NCI-H2081 (cell line): ENCODE measurements around the gene CEL.
"Not testable (repeated sequence)": the region's sequence is repeated elsewhere in the genome, so short reads cannot be mapped to it uniquely, and the experiment has no call there.

Experiments used
- DNase-seq, 2 experiments: peaks; one replicate each; lab custom pipeline; 2025; lab: John Stamatoyannopoulos, UW

CEL gene

DNA sequence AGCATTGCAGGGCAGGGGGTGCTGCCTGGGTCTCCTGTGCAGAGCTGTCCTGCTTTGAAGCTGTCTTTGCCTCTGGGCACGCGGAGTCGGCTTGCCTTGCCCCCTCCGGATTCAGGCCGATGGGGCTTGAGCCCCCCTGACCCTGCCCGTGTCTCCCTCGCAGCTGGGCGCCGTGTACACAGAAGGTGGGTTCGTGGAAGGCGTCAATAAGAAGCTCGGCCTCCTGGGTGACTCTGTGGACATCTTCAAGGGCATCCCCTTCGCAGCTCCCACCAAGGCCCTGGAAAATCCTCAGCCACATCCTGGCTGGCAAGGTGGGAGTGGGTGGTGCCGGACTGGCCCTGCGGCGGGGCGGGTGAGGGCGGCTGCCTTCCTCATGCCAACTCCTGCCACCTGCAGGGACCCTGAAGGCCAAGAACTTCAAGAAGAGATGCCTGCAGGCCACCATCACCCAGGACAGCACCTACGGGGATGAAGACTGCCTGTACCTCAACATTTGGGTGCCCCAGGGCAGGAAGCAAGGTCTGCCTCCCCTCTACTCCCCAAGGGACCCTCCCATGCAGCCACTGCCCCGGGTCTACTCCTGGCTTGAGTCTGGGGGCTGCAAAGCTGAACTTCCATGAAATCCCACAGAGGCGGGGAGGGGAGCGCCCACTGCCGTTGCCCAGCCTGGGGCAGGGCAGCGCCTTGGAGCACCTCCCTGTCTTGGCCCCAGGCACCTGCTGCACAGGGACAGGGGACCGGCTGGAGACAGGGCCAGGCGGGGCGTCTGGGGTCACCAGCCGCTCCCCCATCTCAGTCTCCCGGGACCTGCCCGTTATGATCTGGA lies 2.7 kb downstream of the CEL start:
- DNase-seq: no peak

DNA sequence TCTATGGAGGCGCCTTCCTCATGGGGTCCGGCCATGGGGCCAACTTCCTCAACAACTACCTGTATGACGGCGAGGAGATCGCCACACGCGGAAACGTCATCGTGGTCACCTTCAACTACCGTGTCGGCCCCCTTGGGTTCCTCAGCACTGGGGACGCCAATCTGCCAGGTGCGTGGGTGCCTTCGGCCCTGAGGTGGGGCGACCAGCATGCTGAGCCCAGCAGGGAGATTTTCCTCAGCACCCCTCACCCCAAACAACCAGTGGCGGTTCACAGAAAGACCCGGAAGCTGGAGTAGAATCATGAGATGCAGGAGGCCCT lies 3.2 kb downstream of the CEL start:
- no peak for DNase-seq

DNA sequence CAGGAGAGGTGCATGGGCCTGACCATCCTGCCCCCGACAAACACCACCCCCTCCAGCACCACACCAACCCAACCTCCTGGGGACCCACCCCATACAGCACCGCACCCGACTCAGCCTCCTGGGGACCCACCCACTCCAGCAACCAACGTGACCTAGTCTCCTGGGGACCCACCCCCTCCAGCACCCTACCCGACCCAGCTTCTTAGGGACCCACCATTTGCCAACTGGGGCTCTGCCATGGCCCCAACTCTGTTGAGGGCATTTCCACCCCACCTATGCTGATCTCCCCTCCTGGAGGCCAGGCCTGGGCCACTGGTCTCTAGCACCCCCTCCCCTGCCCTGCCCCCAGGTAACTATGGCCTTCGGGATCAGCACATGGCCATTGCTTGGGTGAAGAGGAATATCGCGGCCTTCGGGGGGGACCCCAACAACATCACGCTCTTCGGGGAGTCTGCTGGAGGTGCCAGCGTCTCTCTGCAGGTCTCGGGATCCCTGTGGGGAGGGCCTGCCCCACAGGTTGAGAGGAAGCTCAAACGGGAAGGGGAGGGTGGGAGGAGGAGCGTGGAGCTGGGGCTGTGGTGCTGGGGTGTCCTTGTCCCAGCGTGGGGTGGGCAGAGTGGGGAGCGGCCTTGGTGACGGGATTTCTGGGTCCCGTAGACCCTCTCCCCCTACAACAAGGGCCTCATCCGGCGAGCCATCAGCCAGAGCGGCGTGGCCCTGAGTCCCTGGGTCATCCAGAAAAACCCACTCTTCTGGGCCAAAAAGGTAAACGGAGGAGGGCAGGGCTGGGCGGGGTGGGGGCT lies 4.6 kb downstream of the CEL start:
- no peak for DNase-seq

DNA sequence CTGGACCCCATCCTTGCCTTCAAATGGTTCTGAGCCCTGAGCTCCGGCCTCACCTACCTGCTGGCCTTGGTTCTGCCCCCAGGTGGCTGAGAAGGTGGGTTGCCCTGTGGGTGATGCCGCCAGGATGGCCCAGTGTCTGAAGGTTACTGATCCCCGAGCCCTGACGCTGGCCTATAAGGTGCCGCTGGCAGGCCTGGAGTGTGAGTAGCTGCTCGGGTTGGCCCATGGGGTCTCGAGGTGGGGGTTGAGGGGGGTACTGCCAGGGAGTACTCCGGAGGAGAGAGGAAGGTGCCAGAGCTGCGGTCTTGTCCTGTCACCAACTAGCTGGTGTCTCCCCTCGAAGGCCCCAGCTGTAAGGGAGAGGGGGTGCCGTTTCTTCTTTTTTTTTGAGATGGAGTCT lies 5.2 kb downstream of the CEL start:
- DNase-seq: no peak

DNA sequence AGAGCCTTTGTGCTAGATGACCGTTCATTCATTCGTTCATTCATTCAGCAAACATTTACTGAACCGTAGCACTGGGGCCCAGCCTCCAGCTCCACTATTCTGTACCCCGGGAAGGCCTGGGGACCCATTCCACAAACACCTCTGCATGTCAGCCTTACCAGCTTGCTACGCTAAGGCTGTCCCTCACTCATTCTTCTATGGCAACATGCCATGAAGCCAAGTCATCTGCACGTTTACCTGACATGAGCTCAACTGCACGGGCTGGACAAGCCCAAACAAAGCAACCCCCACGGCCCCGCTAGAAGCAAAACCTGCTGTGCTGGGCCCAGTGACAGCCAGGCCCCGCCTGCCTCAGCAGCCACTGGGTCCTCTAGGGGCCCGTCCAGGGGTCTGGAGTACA lies 6.0 kb downstream of the CEL start:
- no peak for DNase-seq

DNA sequence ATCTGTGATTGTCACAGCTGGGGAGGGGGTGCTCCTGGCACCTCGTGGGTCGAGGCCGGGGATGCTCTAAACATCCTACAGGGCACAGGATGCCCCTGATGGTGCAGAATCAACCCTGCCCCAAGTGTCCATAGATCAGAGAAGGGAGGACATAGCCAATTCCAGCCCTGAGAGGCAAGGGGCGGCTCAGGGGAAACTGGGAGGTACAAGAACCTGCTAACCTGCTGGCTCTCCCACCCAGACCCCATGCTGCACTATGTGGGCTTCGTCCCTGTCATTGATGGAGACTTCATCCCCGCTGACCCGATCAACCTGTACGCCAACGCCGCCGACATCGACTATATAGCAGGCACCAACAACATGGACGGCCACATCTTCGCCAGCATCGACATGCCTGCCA lies 6.7 kb downstream of the CEL start:
- not testable (repeated sequence) for DNase-seq

DNA sequence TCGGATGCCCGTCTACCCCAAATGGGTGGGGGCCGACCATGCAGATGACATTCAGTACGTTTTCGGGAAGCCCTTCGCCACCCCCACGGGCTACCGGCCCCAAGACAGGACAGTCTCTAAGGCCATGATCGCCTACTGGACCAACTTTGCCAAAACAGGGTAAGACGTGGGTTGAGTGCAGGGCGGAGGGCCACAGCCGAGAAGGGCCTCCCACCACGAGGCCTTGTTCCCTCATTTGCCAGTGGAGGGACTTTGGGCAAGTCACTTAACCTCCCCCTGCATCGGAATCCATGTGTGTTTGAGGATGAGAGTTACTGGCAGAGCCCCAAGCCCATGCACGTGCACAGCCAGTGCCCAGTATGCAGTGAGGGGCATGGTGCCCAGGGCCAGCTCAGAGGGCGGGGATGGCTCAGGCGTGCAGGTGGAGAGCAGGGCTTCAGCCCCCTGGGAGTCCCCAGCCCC lies 8.8 kb downstream of the CEL start:
- not testable (repeated sequence) for DNase-seq

DNA sequence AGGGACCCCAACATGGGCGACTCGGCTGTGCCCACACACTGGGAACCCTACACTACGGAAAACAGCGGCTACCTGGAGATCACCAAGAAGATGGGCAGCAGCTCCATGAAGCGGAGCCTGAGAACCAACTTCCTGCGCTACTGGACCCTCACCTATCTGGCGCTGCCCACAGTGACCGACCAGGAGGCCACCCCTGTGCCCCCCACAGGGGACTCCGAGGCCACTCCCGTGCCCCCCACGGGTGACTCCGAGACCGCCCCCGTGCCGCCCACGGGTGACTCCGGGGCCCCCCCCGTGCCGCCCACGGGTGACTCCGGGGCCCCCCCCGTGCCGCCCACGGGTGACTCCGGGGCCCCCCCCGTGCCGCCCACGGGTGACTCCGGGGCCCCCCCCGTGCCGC lies 9.2 kb downstream of the CEL start:
- not testable (repeated sequence) for DNase-seq

DNA sequence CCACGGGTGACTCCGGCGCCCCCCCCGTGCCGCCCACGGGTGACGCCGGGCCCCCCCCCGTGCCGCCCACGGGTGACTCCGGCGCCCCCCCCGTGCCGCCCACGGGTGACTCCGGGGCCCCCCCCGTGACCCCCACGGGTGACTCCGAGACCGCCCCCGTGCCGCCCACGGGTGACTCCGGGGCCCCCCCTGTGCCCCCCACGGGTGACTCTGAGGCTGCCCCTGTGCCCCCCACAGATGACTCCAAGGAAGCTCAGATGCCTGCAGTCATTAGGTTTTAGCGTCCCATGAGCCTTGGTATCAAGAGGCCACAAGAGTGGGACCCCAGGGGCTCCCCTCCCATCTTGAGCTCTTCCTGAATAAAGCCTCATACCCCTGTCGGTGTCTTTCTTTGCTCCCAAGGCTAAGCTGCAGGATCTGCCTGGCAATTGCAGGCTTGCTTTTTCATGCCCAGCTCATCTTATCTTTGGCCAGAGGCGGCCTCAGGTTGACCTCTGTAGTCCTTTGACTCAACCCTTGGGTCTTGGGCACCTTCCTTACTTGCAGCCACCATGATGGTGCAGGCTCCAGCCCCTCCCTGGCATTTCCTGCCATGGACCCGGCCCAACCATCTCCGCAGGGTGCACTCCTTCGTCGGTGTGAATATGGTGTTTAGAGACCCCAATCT lies 9.8 kb downstream of the CEL start:
- DNase-seq: no peak

DNA sequence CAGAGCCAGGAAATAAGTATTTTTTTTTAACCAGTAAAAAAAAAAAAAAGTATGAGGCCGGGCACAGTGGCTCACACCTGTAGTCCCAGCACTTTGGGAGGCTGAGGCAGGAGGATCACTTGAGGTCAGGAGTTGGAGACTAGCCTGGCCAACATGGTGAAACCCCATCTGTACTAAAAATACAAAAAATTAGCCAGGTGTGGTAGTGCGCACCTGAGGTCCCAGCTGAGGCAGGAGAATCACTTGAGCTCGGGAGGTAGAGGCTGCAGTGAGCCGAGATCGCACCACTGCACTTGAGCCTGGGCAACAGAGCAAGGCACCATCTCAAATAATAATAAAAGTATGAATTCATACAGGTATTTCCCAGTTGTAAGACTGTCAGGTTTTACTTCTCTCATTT lies 10.4 kb downstream of the CEL start:
- DNase-seq: not testable (repeated sequence)

DNA sequence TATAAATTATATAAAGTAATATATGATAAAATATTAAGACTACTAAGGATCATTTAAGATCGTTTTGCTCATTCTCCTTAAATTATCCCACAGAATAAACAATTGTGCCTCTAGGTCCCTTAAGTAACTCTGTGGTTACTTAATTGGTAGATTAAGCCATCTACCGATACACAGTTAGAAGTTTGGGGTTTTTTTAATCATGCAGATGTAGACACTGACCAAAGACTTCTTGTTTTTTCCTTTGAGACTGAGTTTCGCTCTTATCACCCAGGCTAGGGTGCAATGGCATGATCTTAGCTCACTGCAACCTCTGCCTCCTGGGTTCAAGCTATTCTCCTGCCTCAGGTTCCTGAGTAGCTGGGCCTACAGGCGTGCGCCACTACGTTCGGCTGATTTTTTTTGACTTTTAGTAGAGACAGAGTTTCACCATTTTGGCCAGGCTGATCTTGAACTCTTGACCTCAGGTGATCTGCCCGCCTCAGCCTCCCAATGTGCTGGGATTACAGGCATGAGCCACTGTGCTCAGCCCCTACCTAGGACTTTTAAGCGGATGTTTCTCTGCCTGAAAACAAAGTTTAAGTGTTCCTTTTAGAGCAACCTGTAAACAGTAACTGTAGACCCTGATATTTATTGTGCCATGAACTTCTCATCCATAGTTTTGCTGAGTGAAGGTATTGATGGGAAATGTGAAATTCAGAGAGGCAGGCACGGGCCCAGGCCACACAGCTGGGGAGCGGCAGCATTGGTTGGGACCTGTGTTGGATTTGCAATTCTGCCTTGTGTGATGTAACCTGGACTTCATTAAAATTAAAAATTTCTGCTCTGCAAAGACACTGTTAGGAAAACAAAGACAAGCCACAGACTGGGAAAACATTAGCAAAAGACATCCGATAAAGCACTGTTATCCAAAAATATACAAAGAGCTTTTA lies 11.6 kb downstream of the CEL start:
- no peak for DNase-seq

DNA sequence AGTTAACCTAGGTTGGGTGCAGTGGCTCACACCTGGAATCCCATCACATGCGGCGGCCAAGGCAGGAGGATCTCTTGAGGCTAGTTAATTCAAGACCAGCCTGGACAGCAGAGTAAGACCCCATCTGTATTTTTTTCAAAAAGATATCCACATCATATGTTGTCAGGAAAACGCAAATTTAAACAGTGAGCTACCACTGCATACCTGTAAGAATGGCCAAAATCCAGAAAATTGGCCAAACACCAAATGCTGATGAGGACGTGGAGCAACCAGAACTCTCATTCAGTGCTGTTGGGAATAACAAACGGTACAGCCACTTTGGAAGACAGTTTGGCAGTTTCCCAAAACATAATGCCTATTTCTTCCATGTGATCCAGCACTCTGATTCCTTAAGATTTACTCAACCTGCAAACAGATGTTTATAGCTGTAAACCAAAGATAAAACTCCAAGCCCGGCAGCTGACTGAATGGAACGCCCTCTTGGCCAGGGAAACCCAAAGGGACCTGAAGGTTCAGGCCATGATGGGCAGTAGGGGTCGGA lies 12.4 kb downstream of the CEL start:
- no peak for DNase-seq

DNA sequence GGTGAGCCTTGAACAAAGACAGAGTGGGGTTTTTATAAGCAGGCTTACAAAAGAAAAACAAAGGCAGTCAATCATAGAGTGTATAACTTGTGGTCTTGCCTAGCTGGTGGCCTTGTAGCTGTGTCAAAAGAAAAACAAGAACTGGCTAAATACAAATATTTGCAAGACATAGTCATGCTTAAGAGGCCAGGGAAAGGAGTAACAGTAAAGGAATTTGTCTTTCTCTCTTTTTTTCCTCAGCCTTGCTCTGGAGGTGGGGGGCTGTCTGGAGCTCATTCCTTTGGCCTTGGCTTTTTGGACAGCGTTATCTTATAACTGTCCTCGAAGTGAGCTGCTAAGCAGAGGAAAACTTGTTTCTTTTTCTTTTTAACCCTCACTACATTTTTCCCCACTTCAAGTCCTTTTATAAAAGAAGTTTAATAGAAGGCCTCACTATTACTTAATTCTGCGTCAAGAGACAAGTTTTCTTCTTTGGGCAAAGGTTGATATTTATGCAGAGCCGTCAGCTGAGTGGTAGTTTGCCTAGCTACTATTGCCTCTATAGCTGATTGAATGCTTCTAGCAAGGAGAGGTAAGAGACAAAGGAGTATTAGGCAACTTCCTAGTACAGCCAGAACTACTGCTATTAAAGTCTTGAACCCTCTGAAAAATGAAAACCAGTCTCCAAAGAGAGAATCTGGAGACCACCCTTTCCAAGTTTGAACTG lies 14.3 kb downstream of the CEL start:
- DNase-seq: no peak

DNA sequence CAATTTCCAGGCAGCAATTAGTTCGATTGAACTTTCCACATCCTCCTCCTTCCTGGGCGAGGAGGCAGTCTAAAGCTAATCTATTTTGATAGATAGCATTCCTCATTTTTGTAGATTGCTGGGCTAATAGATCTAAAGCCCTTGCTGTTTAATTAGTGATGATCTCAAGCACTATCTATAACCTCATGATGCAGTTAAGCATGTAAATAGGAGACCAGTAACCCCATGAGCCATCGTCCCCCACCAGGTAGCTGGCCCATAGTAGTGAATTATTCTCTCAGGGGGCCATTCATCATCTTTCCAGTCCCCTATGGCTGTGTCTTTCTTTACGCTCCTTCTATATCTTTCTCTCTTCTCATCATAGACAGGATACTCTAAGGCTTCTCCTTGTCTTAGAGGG lies 14.9 kb downstream of the CEL start:
- DNase-seq: no peak

DNA sequence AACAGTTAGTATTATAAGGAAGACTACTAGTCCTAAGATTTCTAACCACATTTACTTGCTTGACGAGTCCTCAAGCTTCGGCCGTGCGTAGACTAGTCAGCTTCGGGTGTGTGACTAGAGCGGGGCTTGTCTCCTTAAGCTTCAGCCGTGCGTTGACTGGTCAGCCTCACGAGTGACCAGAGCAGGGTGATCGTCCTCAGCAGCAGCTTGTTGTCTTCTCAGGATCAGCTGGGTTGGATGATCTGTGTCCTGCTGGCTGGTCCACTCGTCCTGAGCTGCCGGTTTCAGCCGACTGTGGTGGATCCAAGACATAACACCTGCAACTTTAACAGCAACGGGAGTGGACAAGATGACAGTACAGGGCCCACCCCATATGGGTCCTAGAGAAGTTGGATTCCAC lies 16.7 kb downstream of the CEL start:
- no peak for DNase-seq

DNA sequence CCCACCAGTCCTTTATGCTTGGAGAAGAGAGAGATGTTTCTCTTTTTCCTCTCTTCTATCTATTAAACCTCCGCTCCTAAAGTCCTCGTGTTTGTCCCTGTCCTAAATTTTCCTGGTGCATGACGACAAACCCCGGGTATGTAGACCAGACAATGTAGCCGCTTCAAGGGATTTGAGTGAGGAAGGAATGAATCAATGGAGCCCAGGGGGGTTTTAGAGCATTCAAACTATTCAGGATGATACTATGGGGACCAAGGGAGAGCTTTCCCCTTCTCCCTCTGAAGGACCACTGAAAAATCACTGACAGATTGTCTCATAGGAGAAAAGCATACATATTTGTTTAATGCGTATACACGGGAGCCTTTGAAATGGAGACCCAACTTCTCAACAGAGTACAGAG lies 18.4 kb downstream of the CEL start:
- DNase-seq: no peak

DNA sequence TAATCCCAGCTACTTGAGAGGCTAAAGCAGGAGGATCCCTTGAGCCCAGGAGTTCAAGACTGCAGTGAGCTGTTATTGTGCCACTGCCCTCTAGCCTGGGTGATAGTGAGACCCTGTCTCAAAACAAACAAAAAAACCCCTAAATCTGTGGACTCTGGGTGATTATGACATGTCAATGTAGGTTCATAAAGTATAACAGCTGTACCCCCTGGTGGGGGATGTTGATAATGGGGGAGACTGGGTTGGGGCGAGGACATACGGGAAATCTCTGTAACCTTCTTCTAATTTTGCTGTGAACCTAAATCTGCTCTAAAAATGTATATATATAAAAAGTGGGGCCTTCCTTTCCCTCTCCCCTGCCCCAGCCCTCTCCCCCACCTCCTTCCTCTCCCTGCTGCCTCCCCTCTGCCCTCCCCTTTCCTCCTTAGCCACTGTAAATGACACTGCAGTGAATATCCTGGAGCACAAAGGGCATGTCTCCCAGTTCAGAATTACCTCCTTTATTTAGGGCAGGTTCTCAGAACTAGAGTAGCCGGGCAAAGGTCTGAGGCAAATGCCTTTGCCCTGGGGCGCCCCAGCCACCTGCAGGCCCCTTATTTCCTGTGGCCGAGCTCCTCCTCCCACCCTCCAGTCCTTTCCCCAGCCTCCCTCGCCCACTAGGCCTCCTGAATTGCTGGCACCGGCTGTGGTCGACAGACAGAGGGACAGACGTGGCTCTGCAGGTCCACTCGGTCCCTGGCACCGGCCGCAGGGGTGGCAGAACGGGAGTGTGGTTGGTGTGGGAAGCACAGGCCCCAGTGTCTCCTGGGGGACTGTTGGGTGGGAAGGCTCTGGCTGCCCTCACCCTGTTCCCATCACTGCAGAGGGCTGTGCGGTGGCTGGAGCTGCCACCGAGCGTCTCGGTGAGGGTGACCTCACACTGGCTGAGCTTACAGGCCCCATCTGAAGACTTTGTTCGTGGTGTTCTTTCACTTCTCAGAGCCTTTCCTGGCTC lies 19.3 kb downstream of the CEL start:
- not testable (repeated sequence) for DNase-seq

DNA sequence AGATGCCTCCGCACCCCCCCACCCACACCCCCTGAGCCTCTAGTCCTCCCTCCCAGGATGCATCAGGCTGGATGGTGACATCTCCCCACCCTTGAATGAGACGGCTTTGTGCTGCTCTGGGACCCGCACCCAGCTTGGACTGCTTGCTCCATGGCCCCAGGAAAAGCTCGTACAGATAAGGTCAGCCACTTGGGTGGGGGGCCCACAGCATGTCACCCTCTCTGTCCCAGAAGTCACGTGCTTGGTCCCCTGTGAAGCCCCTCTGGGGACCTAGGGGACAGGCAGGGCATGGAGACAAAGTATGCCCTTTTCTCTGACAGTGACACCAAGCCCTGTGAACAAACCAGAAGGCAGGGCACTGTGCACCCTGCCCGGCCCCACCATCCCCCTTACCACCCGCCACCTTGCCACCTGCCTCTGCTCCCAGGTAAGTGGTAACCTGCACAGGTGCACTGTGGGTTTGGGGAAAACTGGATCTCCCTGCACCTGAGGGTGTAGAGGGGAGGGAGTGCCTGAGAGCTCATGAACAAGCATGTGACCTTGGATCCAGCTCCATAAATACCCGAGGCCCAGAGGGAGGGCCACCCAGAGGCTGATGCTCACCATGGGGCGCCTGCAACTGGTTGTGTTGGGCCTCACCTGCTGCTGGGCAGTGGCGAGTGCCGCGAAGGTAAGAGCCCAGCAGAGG lies 20.3 kb downstream of the CEL start:
- DNase-seq: not testable (repeated sequence)

DNA sequence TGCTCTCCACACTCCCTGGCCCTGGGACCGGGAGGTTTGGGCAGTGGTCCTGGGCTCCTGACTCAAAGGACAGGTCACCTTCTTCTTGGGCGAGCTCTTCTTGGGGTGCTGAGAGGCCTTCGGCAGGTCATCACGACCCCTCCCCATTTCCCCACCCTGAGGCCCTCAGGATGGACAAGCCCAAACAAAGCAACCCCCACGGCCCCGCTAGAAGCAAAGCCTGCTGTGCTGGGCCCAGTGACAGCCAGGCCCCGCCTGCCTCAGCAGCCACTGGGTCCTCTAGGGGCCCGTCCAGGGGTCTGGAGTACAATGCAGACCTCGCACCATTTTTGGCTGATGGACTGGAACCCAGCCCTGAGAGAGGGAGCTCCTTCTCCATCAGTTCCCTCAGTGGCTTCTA lies 21.9 kb downstream of the CEL start:
- not testable (repeated sequence) for DNase-seq
